ENCODE measurements around the gene PTPDC1. TPM values are rescaled to one million over a fixed set of nuclear protein-coding genes. Genes with fewer than 3 reads are reported as not detected.

The PTPDC1 gene
- 1 to 10 TPM; 5.1 to 6.8 TPM for total RNA-seq

DNA sequence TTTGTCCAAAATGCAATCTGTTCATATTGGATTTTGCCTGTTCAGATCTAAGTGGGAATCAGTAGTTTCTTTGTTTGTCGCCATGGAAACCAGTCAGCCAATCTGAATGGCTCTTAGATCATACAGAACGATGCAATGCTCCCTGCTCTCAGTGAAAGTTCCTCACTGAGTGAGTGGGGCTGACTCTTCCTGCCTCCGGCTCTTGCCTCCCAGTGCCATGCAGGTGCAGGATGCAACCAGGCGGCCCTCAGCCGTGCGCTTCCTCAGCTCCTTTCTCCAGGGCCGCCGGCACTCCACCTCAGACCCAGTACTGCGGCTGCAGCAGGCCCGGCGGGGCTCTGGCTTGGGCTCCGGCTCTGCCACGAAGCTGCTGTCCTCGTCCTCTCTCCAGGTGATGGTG lies at the start of gene PTPDC1:
TSS of gene PTPDC1 (plus strand) at position 151 of the 400 bp plus-strand sequence. CDS start at position 218, 67 bp downstream.
- H3K4me1 Mint-ChIP-seq (ENCODE audit: low read depth in 2 of 2) = peaks cover 0 to 5% of the 10 kb centered on the region in 2 donors
- DNase-seq (ENCODE audit: low spot score) (no peak), ATAC-seq (no peak)
- no peaks in the 10 kb centered on the region for H3K36me3 Mint-ChIP-seq
- no peak within 1 kb of the TSS for H3K27ac Mint-ChIP-seq
- H3K4me3 Mint-ChIP-seq = no peak within 1 kb of the TSS
- no peaks in the 10 kb centered on the region for H3K9me3 Mint-ChIP-seq
- H3K27me3 Mint-ChIP-seq = no peaks in the 10 kb centered on the region

- H3K27ac Mint-ChIP-seq = no peak overlapping the region
Measured at GRCh38 chr9:94034511-94034910, 49.8 kb upstream of the PTPDC1 start.

DNA sequence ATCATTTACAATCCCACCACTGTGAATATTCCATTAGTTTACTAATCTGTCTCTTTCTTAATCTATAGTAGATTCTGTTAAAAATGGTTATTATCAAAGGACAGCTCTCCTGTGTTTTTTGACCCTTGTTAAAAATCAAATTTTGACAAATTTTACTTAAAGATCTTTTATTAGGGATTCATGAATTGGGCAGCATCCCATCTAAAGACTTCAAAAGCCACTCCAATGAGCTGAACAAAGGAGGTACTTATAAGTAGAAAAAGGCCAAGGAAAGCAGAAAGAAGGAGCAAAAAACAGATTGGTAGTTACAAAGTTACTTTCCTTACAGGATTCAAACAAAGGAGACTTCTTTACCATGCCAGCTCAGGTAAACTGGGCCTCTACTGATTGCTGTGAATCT lies 44.5 kb upstream of the PTPDC1 start:
- H3K27me3 Mint-ChIP-seq = peaks cover 0 to 2% of the 10 kb centered on the region in 2 donors
- no peaks in the 10 kb centered on the region for H3K36me3 Mint-ChIP-seq
- H3K9me3 Mint-ChIP-seq = no peaks in the 10 kb centered on the region
- no peak overlapping the region for H3K4me3 Mint-ChIP-seq
- no peaks in the 10 kb centered on the region for H3K4me1 Mint-ChIP-seq (ENCODE audit: low read depth in 2 of 2)
- DNase-seq (ENCODE audit: low spot score) = no peak
- no peak overlapping the region for H3K27ac Mint-ChIP-seq
- ATAC-seq = no peak

More at GRCh38 chr9:94034511-94034910, 49.8 kb upstream of the PTPDC1 start:
- Mint-ChIP-seq H3K36me3 (no peaks in the 10 kb centered on the region), H3K4me3 (no peak overlapping the region), H3K4me1 (ENCODE audit: low read depth in 2 of 2) (peaks cover 7 to 13% of the 10 kb centered on the region in 2 donors), H3K9me3 (no peaks in the 10 kb centered on the region), H3K27me3 (peaks cover 0 to 4% of the 10 kb centered on the region in 2 donors)
- DNase-seq (ENCODE audit: low spot score) (no peak), ATAC-seq (no peak)

DNA sequence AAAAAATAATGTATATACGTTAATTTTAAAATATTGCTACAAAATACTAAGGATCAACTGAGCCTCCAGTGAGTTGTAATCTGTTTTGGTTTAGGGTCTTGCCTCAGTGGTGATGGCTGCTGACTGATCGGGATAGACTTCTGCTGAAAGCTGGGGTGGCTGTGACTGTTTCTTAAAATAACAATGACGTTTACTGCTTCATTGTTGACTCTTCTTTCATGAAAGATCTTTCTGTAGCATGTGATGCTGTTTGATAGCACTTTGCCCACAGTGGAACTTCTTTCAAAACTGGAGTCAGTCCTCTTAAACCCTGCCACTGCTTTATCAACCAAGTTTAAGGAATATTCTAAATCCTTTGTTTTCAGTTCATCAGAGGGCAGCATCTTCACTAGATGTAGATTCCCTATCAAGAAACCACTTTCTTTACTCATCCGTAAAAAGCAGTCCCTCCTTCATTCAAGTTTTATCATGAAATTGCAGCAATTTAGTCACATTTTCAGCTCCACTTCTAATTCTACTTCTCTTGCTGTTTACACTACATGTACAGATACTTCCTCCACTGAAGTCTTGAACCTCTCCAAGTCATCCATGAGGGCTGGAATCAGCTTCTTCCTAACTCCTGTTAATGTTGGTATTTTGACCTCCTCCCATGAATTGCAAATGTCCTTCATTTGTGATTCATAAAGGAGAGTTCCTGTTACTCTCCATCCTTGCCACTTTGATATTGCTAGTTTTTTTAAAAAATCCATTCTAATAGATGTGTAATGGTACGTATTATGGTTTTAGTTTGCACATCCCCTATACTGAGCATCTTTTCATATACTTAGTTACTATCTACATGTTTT lies 41.5 kb upstream of the PTPDC1 start:
- no peak overlapping the region for H3K4me3 Mint-ChIP-seq
- H3K27ac Mint-ChIP-seq = no peak overlapping the region
- no peak for ATAC-seq

DNA sequence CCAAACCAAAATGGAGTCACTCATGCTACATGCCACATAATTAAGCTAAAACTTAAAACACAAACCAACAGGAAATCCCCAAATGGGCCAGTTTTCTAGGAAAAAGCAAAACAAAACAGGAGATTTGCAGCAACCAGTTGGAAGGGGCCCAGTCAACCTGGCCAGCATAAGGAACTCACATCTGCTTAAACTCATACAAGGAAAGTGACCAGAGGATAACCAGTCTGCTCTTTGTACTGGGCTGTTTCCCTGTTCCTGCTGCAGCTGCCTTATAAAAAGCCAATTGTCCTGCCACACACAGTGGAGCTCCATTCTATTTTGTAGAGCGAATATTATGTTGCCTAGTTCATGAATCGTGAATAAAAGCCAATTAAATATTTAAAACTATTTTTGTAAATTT lies 29.5 kb upstream of the PTPDC1 start:
- Mint-ChIP-seq H3K27ac (no peak overlapping the region), H3K4me1 (ENCODE audit: low read depth in 2 of 2) (no peaks in the 10 kb centered on the region)

More for the DNA sequence above, 41.5 kb upstream of the PTPDC1 start:
- Mint-ChIP-seq H3K27me3 (peaks cover 5 to 6% of the 10 kb centered on the region in 2 donors), H3K36me3 (peaks cover 5% of the 10 kb centered on the region), H3K4me1 (ENCODE audit: low read depth in 2 of 2) (no peaks in the 10 kb centered on the region), H3K9me3 (no peaks in the 10 kb centered on the region)
- no peak for DNase-seq (ENCODE audit: low spot score)

GRCh38 chr9:94056442-94056974 lies 27.8 kb upstream of the PTPDC1 start:
- Mint-ChIP-seq H3K36me3 (no peaks in the 10 kb centered on the region), H3K27ac (no peak overlapping the region), H3K9me3 (peaks cover 3% of the 10 kb centered on the region), H3K4me3 (no peak overlapping the region), H3K27me3 (peaks cover 3 to 8% of the 10 kb centered on the region in 2 donors), H3K4me1 (ENCODE audit: low read depth in 2 of 2) (no peaks in the 10 kb centered on the region)
- DNase-seq (ENCODE audit: low spot score) (no peak), ATAC-seq (peak in 1 of 2 donors; percentile 58)

More for the DNA sequence above, 29.5 kb upstream of the PTPDC1 start:
- Mint-ChIP-seq H3K36me3 (peaks cover 4% of the 10 kb centered on the region), H3K9me3 (no peaks in the 10 kb centered on the region), H3K4me3 (no peak overlapping the region), H3K27me3 (peaks cover 7 to 8% of the 10 kb centered on the region in 2 donors)
- ATAC-seq = no peak
- DNase-seq (ENCODE audit: low spot score) = no peak

- peaks cover 10% of the 10 kb centered on the region for H3K36me3 Mint-ChIP-seq
- H3K9me3 Mint-ChIP-seq = peaks cover 3% of the 10 kb centered on the region
- no peak overlapping the region for H3K4me3 Mint-ChIP-seq
- no peak for ATAC-seq
- peaks cover 0 to 3% of the 10 kb centered on the region in 2 donors for H3K27me3 Mint-ChIP-seq
- no peak for DNase-seq (ENCODE audit: low spot score)
- no peaks in the 10 kb centered on the region for H3K4me1 Mint-ChIP-seq (ENCODE audit: low read depth in 2 of 2)
- H3K27ac Mint-ChIP-seq = no peak overlapping the region
Measured at GRCh38 chr9:94057918-94058317, 26.3 kb upstream of the PTPDC1 start.

DNA sequence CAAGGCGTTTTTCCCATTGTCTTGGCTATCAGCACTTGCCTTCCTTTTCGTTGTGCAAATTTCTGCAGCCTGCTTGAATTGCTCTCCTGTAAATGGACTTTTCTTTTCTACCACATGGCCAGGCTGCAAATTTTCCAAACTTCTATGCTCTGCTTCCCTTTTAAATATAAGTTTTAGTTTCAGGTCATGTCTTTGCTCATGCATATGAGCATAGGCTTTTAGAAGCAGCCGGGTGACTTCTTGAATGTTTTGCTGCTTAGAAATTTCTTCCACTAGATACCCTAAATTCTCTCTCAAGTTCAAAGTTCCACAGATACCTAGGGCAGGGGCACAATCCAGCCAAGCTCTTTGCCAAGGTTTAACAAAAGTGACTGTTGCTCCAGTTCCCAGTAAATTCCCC lies 22.4 kb upstream of the PTPDC1 start:
- no peak overlapping the region for H3K4me3 Mint-ChIP-seq
- no peaks in the 10 kb centered on the region for H3K27me3 Mint-ChIP-seq
- no peak for DNase-seq (ENCODE audit: low spot score)

GRCh38 chr9:94065535-94065961 lies 18.7 kb upstream of the PTPDC1 start:
- Mint-ChIP-seq H3K4me3 (no peak overlapping the region), H3K9me3 (peaks cover 3% of the 10 kb centered on the region), H3K27ac (no peak overlapping the region), H3K4me1 (ENCODE audit: low read depth in 2 of 2) (no peaks in the 10 kb centered on the region), H3K27me3 (no peaks in the 10 kb centered on the region), H3K36me3 (peaks cover 10% of the 10 kb centered on the region)
- ATAC-seq (peak; percentile 48 to 61), DNase-seq (ENCODE audit: low spot score) (peak; percentile 71)

More for the DNA sequence above, 22.4 kb upstream of the PTPDC1 start:
- peaks cover 3% of the 10 kb centered on the region for H3K9me3 Mint-ChIP-seq
- no peak overlapping the region for H3K27ac Mint-ChIP-seq
- ATAC-seq = no peak
- peaks cover 10% of the 10 kb centered on the region for H3K36me3 Mint-ChIP-seq
- H3K4me1 Mint-ChIP-seq (ENCODE audit: low read depth in 2 of 2) = no peaks in the 10 kb centered on the region

- DNase-seq (ENCODE audit: low spot score) (no peak), ATAC-seq (no peak)
- no peaks in the 10 kb centered on the region for H3K4me1 Mint-ChIP-seq (ENCODE audit: low read depth in 2 of 2)
- H3K27ac Mint-ChIP-seq = no peak overlapping the region
- H3K9me3 Mint-ChIP-seq = no peaks in the 10 kb centered on the region
- no peak overlapping the region for H3K4me3 Mint-ChIP-seq
- no peaks in the 10 kb centered on the region for H3K36me3 Mint-ChIP-seq
- no peaks in the 10 kb centered on the region for H3K27me3 Mint-ChIP-seq
Measured at GRCh38 chr9:94068257-94068656, 16.0 kb upstream of the PTPDC1 start.

DNA sequence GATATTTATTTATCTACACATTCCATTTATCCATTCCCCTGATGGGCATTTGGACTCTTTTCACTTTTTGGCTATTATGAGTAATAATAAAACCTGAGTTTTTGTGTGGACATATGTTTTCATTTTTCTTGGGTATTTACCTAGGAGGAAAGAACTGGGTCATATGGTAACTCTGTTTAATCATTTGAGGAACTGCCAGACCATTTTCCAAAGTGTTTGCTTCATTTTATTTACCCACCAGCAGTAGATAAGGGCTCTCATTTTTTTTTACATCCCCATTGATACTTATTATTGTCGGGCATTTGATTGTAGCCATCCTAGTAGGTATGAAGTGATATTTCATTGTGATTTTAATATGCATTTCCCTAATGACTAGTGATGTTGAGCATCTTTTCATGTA lies 7.7 kb upstream of the PTPDC1 start:
- DNase-seq (ENCODE audit: low spot score) (no peak), ATAC-seq (no peak)
- Mint-ChIP-seq H3K4me3 (no peak overlapping the region), H3K27me3 (no peaks in the 10 kb centered on the region), H3K36me3 (no peaks in the 10 kb centered on the region), H3K4me1 (ENCODE audit: low read depth in 2 of 2) (peaks cover 0 to 3% of the 10 kb centered on the region in 2 donors), H3K9me3 (no peaks in the 10 kb centered on the region), H3K27ac (no peak overlapping the region)

DNA sequence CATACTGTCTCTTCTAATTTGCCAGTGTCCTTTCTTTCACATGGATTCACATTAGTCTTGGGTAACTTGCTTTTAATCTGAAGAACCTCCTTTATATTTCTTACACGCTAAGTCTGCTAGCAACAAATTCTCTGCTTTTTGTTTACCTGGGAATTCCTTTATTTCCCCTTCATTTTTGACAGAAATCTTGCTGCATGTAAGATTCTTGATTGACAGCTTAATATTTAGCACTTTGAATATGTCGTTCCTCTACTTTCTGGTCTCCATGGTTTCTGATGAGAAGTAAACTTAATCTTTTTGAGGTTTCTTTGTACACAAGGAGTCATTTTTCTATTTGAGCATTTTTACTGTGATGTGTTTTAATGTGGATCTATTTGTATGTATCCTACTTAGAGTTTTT lies 6.2 kb upstream of the PTPDC1 start:
- H3K4me3 Mint-ChIP-seq = no peak overlapping the region
- no peaks in the 10 kb centered on the region for H3K9me3 Mint-ChIP-seq
- DNase-seq (ENCODE audit: low spot score) (no peak), ATAC-seq (no peak)
- H3K36me3 Mint-ChIP-seq = no peaks in the 10 kb centered on the region
- H3K4me1 Mint-ChIP-seq (ENCODE audit: low read depth in 2 of 2) = peaks cover 0 to 5% of the 10 kb centered on the region in 2 donors
- no peaks in the 10 kb centered on the region for H3K27me3 Mint-ChIP-seq
- no peak overlapping the region for H3K27ac Mint-ChIP-seq

- Mint-ChIP-seq H3K4me3 (no peak overlapping the region), H3K36me3 (no peaks in the 10 kb centered on the region), H3K27ac (no peak overlapping the region), H3K9me3 (no peaks in the 10 kb centered on the region), H3K27me3 (no peaks in the 10 kb centered on the region), H3K4me1 (ENCODE audit: low read depth in 2 of 2) (peaks cover 0 to 5% of the 10 kb centered on the region in 2 donors)
- ATAC-seq (no peak), DNase-seq (ENCODE audit: low spot score) (no peak)
Measured at GRCh38 chr9:94079236-94079635, 5.0 kb upstream of the PTPDC1 start.

DNA sequence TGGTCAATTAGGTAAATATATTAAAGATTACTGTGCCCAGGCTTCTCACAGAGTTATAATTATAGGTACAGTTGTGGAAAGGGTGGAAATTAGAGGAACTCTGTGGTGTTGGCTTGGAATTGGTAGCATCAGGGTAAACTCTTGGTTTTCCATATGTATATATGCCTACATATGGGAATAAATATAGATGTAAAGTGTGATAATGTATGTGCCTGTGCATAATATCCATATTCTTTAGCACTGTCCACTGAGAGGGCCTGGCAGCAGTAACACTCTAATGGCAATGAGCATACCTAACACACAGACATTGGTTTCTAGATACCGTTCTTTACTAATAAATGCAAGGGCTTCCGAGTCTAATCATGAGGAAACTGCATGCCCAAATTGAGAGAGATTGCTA lies 4.0 kb upstream of the PTPDC1 start:
- Mint-ChIP-seq H3K36me3 (no peaks in the 10 kb centered on the region), H3K4me1 (ENCODE audit: low read depth in 2 of 2) (peaks cover 0 to 5% of the 10 kb centered on the region in 2 donors), H3K4me3 (no peak overlapping the region), H3K27me3 (no peaks in the 10 kb centered on the region), H3K27ac (no peak overlapping the region), H3K9me3 (no peaks in the 10 kb centered on the region)
- no peak for DNase-seq (ENCODE audit: low spot score)
- no peak for ATAC-seq
